Transverse colon (tissue), 4 donors: ENCODE data around the gene PHACTR4. TPM values are rescaled to one million over a fixed set of nuclear protein-coding genes. Genes with fewer than 3 reads are reported as not detected.
"Not testable (repeated sequence)": the region's sequence is repeated elsewhere in the genome, so short reads cannot be mapped to it uniquely, and the experiment has no call there.

Experiments used
- DNase-seq: peaks from one replicate; pipeline ENCODE4 v3.0.0-alpha.2; 2019
- H3K27ac ChIP-seq, 4 donors: fragments of 200-600 bp; sonication (generic); 2 replicates each; pipeline ENCODE4 v1.5.1; 2016 to 2018; ENCODE audit warnings: inconsistent platforms in 4 of 4
- H3K27me3 ChIP-seq: fragments of 200-600 bp; sonication (generic); 2 replicates; pipeline ENCODE4 v1.5.1; 2017; ENCODE audit warnings: inconsistent platforms
- H3K36me3 ChIP-seq, 4 donors: fragments of 200-600 bp; sonication (generic); 2 replicates each; pipeline ENCODE4 v1.5.1; 2017 to 2019; ENCODE audit warnings: inconsistent platforms in 4 of 4
- H3K4me1 ChIP-seq, 4 donors: fragments of 200-600 bp; sonication (generic); 2 replicates each; pipeline ENCODE4 v1.5.1; 2017 to 2020; ENCODE audit warnings: inconsistent platforms in 4 of 4
- H3K4me3 ChIP-seq, 4 donors: fragments of 200-600 bp; sonication (generic); 1 replicate in 1 of 4; 2 replicates in 3 of 4; pipeline versions ENCODE4 v1.5.1 to v1.6.1; 2017 to 2019; ENCODE audit warnings: inconsistent platforms in 4 of 4
- H3K9me3 ChIP-seq, 2 donors: fragments of 200-600 bp; sonication (generic); 2 replicates each; pipeline ENCODE4 v1.5.1; 2017 to 2019; ENCODE audit warnings: inconsistent platforms in 2 of 2
- CTCF ChIP-seq, 5 experiments: fragments of 200-600 bp in 3 of 5; fragments of 450-650 bp in 2 of 5; sonication (generic) in 3 of 5; IDR thresholded peaks; 1 replicate in 2 of 5; 2 replicates in 3 of 5; pipeline ENCODE4 v1.5.1; 2016 to 2017; ENCODE audit warnings: antibody characterized with exemption in 5 of 5, inconsistent platforms in 3 of 5, mild to moderate bottlenecking in 2 of 5, moderate library complexity in 1 of 5
- EP300 ChIP-seq: sonication (generic); formaldehyde crosslinking; IDR thresholded peaks from one replicate; pipeline ENCODE4 v1.6.1; 2017; ENCODE audit warnings: antibody characterized with exemption, low read depth
- POLR2A ChIP-seq: fragments of 450-650 bp; IDR thresholded peaks from one replicate; pipeline ENCODE4 v1.6.1; 2016; ENCODE audit warnings: antibody characterized with exemption, mild to moderate bottlenecking, moderate library complexity
- POLR2AphosphoS5 ChIP-seq, 3 donors: sonication (generic); formaldehyde crosslinking; IDR thresholded peaks; one replicate each; pipeline ENCODE4 v1.6.1; 2016; ENCODE audit warnings: antibody characterized with exemption in 3 of 3
- WGBS, 2 donors: methylation state at CpG; one replicate each; pipeline ENCODE4 v1.1.5; 2018; ENCODE audit warnings: low coverage in 1 of 2; 5-methylcytosine and 5-hydroxymethylcytosine counted together
- in situ Hi-C, 4 donors: fragments of 200-750 bp; cut with MboI; loops; one replicate each; pipeline versions ENCODE4 v1.15.0 to v1.15.1; 2017; ENCODE audit warnings: low sequenced_read_pairs in 3 of 4, low pct_ligation_motif_present in 1 of 4, low pct_unique_long_range_greater_than_20kb in 1 of 4
- intact Hi-C: fragments of 100-400 bp; cut with DNase I; formaldehyde crosslinking; loops from one replicate; pipeline ENCODE4 v1.15.1; 2023; ENCODE audit warnings: low total_unique reads
- total RNA-seq, 4 donors: library from RNA; depleted of rRNA; stranded (reverse); fragments of >200 nt; gene quantifications; one replicate each; pipeline ENCODE4 v1.1.0, GENCODE V29; 2016

The PHACTR4 gene
- total RNA-seq, 4 donors from 2014 or later: 31.4 to 51.1 (median 41.6) TPM

DNA sequence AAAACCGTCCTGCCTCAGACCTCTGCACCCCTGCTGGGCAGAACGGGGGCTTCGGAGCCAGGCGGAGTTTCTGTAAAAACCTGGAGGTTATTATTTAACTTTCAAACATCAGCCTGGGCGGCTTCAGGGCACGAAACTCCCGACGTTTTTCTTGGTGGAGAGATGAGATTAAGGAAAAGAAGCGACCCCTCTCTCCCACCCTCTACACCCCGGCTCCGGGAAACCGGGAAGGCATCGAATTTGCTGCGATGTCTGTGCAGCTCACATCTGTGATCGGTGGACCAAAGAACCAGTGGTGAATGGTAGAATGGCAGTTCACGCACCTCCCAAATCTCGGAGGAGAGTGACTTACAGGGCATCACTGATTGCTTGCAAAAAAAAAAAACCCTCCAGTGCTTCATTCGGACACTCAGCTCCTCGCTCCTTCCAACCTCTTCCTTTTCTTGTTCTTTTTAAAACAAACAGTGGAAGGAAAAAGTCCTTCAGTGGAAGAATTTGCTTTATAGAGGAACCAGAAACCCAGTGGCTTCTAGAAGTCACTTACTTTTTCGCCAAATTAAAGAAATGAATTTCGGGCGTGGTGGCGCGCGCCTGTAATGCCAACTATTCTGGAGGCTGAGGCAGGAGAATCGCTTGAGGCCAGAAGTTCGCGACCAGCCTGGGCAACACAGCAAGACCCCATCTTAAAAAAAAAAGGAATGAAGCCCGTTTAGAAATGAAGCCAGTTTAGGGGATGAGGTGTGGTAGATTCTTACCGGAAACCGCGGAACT, 884 bp downstream of the PHACTR4 start:
- peak overlapping the region; percentile 75 to 98 (median 84) for H3K4me3 ChIP-seq
- peak overlapping the region; percentile 96 to 98 (median 98) for H3K27ac ChIP-seq
- intact Hi-C loops: no loop called here
- DNase-seq: peak; percentile 34
- H3K36me3 ChIP-seq: no peaks in the 10 kb centered on the region
- no peaks in the 10 kb centered on the region for H3K27me3 ChIP-seq
- in situ Hi-C loops: no loop called here
- TF ChIP-seq CTCF (IDR thresholded peaks at IDR 0.05) (peak; percentile 8 to 49 (median 25)), EP300 (no peak)
- 24 to 32% methylated on average over 4 to 32 of the region's 32 CpGs for WGBS, 2 donors
- peaks cover 17 to 65% (median 35%) of the 10 kb centered on the region in 4 donors for H3K4me1 ChIP-seq
- no peaks in the 10 kb centered on the region for H3K9me3 ChIP-seq

- WGBS, 2 donors: 90 to 92% methylated on average over 2 to 5 of the region's 5 CpGs
- no peaks in the 10 kb centered on the region for H3K36me3 ChIP-seq
- H3K4me1 ChIP-seq: peaks cover 17 to 68% (median 35%) of the 10 kb centered on the region in 4 donors
- intact Hi-C loops: no loop called here
- no peak for DNase-seq
- no peaks in the 10 kb centered on the region for H3K27me3 ChIP-seq
- in situ Hi-C loops: no loop called here
- no peaks in the 10 kb centered on the region for H3K9me3 ChIP-seq
- TF ChIP-seq POLR2AphosphoS5 (IDR thresholded peaks at IDR 0.05) (no peak), EP300 (no peak), CTCF (IDR thresholded peaks at IDR 0.05) (no peak), POLR2A (no peak)
- peak overlapping the region; percentile 96 to 98 (median 98) for H3K27ac ChIP-seq
- peak overlapping the region in 2 of 4 donors; percentile 79 to 98 for H3K4me3 ChIP-seq
These were observed 1.5 kb downstream of the PHACTR4 start for GRCh38 chr1:28371010-28371377.

GRCh38 chr1:28373450-28373849, 3.9 kb downstream of the PHACTR4 start:
- DNase-seq, H3K9me3 ChIP-seq, intact Hi-C loops, H3K27me3 ChIP-seq, H3K4me3 ChIP-seq, in situ Hi-C loops, H3K36me3 ChIP-seq: not testable (repeated sequence)
- Histone ChIP-seq H3K4me1 (peaks cover 17 to 62% (median 32%) of the 10 kb centered on the region in 4 donors), H3K27ac (peak overlapping the region in 1 of 4 donors; percentile 8)
- whole genome bisulfite sequencing, 2 donors: 17 to 74% methylated on average over 1 to 7 of the region's 7 CpGs

- Histone ChIP-seq H3K27ac (peak overlapping the region in 1 of 4 donors; percentile 8), H3K9me3 (no peaks in the 10 kb centered on the region), H3K27me3 (no peaks in the 10 kb centered on the region), H3K4me1 (peaks cover 17 to 55% (median 28%) of the 10 kb centered on the region in 4 donors), H3K4me3 (no peak overlapping the region), H3K36me3 (no peaks in the 10 kb centered on the region)
- TF ChIP-seq POLR2AphosphoS5 (IDR thresholded peaks at IDR 0.05) (no peak), CTCF (IDR thresholded peaks at IDR 0.05) (no peak), POLR2A (no peak), EP300 (no peak)
- DNase-seq: no peak
- in situ Hi-C loops (no loop called here), intact Hi-C loops (no loop called here)
- WGBS, 2 donors: 75 to 77% methylated on average over 2 of the region's 2 CpGs
These were observed 4.8 kb downstream of the PHACTR4 start for GRCh38 chr1:28374297-28374696.

DNA sequence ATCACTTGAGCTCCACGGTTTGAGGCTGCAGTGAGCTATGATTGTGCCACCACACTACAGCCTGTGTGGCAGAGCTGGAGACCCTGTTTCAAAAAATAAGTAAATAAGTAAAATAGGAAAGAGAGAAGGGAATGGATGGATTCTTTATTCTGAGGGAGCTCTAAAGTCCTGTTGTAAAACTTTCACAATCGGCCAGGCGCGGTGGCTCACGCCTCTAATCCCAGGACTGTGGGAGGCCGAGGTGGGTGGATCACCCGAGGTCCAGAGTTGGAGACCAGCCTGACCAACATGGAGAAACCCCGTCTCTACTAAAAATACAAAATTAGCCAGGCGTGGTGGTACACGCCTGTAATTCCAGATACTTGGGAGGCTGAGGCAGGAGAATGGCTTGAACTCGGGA, 6.1 kb downstream of the PHACTR4 start:
- peaks cover 17 to 57% (median 29%) of the 10 kb centered on the region in 4 donors for H3K4me1 ChIP-seq
- intact Hi-C loops, DNase-seq, H3K36me3 ChIP-seq, H3K27ac ChIP-seq, H3K4me3 ChIP-seq, H3K27me3 ChIP-seq, in situ Hi-C loops, H3K9me3 ChIP-seq: not testable (repeated sequence)
- 85 to 95% methylated on average over 6 to 11 of the region's 11 CpGs for WGBS, 2 donors

DNA sequence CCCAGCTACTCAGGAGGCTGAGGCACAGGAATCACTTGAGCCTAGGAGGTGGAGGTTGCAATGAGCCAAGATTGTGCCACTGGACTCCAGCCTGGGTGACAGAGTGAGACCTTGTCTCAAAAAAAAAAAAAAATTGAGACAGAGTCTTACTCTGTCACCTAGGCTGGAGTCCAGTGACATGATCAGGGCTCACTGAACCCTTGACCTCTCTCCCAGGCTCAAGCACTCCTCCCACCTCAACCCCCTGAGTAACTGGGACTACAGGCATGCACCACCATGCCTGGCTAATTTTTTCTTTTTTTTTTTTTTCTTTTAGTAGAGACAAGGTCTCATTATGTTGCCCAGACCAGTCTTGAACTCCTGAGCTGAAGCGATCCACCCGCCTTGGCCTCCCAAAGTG, 6.7 kb downstream of the PHACTR4 start:
- DNase-seq, H3K27me3 ChIP-seq, H3K9me3 ChIP-seq, H3K4me3 ChIP-seq, intact Hi-C loops, in situ Hi-C loops, H3K27ac ChIP-seq, H3K36me3 ChIP-seq: not testable (repeated sequence)
- WGBS, 2 donors: 97 to 100% methylated on average over 2 of the region's 2 CpGs
- peaks cover 12 to 55% (median 25%) of the 10 kb centered on the region in 4 donors for H3K4me1 ChIP-seq
